ENCODE data around the gene DLG2. TPM values are rescaled to one million over a fixed set of nuclear protein-coding genes. Genes with fewer than 3 reads are reported as not detected.
A peak's percentile ranks its signal among the peaks of the same experiment; 100 is the strongest.

Gene DLG2
- total RNA-seq, 1 donor = 3.0 TPM

DNA sequence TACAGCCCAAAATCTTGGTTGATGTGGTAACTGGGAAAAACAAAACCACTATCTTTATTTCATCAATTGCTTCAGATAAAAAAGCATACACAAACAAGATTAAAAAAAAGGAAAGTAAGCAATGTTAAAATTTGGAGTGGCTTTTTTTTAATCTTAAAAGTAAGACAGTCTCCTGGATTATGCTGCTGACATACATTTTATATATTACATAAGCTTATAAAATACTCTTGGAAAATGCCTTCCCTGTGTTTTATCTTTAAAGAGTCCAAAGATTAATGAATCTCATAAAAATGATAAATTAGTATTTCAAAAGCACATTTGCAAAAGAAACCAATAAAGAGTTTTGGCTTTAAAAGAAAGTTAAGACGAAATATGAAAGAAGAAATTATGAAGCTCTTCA lies 132.7 kb downstream of the DLG2 start:
- DNase-seq (ENCODE audit: low read depth) = no peak
- H3K4me3 ChIP-seq (ENCODE audit: low read depth, low read length) = no peak overlapping the region
- TF ChIP-seq, protein P1, sequence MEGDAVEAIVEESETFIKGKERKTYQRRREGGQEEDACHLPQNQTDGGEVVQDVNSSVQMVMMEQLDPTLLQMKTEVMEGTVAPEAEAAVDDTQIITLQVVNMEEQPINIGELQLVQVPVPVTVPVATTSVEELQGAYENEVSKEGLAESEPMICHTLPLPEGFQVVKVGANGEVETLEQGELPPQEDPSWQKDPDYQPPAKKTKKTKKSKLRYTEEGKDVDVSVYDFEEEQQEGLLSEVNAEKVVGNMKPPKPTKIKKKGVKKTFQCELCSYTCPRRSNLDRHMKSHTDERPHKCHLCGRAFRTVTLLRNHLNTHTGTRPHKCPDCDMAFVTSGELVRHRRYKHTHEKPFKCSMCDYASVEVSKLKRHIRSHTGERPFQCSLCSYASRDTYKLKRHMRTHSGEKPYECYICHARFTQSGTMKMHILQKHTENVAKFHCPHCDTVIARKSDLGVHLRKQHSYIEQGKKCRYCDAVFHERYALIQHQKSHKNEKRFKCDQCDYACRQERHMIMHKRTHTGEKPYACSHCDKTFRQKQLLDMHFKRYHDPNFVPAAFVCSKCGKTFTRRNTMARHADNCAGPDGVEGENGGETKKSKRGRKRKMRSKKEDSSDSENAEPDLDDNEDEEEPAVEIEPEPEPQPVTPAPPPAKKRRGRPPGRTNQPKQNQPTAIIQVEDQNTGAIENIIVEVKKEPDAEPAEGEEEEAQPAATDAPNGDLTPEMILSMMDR (IDR thresholded peaks at IDR 0.05; ENCODE audit: insufficient read depth, low read length) = no peak

DNA sequence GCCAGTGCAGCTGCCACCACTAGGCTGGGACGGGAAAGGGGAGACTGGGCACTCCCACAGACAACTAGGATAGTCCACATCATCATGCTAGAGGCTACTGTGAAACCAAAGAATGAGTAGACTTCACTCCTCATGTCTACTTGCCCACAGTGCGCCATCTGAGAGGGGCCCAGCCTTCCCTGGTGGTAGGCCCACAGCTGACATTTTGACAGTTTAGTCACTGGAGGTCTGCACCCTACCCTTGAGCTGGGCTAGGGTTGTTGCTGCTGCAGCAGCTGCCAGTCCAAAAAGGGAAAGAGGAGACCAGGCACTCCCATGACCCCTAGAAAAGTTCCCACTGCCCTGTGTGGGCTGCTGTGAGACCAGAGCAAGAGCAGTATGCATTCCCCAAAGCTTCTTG lies 141.2 kb downstream of the DLG2 start:
- DNase-seq (ENCODE audit: low read depth) = no peak
- TF ChIP-seq, protein P1 (IDR thresholded peaks at IDR 0.05; ENCODE audit: insufficient read depth, low read length) = no peak
- no peak overlapping the region for H3K4me3 ChIP-seq (ENCODE audit: low read depth, low read length)

DNA sequence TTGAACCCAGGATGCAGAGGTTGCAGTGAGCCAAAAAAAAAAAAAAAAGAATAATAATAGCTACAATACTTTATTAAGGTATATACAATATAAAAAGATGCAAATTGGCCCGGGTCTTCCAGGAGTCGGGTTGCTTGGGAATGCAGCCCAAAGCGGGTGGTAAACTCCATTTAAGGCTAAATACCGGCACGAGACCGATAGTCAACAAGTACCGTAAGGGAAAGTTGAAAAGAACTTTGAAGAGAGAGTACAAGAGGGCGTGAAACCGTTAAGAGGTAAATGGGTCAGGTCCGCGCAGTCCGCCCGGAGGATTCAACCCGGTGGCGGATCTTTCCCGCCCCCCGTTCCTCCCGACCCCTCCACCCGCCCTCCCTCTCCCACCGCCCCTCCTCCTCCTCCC lies 143.3 kb downstream of the DLG2 start:
- TF ChIP-seq, protein P1 (IDR thresholded peaks at IDR 0.05; ENCODE audit: insufficient read depth, low read length) = no peak
- peak; percentile 0 for DNase-seq (ENCODE audit: low read depth)
- no peak overlapping the region for H3K4me3 ChIP-seq (ENCODE audit: low read depth, low read length)

DNA sequence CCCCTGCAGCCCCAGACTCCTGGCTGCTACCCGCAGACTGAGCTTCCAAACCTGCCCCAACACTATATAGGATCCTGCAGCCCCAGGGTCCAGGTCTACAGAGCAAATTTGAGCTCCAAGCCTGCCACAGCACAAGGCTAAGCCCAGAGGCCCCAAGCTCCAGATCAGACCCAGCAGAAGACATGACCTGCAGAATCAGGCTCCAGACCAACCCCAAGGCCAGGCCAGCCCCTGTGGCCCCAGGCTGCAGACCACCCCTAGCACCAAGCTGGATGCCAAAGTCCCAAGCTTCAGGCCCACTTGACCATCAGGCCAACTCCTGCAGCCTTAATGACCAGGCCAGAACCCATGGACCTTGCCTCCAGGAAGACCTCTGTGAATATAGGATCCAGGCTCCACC lies 145.3 kb downstream of the DLG2 start:
- H3K4me3 ChIP-seq (ENCODE audit: low read depth, low read length) = no peak overlapping the region
- no peak for DNase-seq (ENCODE audit: low read depth)
- TF ChIP-seq, protein P1 (IDR thresholded peaks at IDR 0.05; ENCODE audit: insufficient read depth, low read length) = no peak

DNA sequence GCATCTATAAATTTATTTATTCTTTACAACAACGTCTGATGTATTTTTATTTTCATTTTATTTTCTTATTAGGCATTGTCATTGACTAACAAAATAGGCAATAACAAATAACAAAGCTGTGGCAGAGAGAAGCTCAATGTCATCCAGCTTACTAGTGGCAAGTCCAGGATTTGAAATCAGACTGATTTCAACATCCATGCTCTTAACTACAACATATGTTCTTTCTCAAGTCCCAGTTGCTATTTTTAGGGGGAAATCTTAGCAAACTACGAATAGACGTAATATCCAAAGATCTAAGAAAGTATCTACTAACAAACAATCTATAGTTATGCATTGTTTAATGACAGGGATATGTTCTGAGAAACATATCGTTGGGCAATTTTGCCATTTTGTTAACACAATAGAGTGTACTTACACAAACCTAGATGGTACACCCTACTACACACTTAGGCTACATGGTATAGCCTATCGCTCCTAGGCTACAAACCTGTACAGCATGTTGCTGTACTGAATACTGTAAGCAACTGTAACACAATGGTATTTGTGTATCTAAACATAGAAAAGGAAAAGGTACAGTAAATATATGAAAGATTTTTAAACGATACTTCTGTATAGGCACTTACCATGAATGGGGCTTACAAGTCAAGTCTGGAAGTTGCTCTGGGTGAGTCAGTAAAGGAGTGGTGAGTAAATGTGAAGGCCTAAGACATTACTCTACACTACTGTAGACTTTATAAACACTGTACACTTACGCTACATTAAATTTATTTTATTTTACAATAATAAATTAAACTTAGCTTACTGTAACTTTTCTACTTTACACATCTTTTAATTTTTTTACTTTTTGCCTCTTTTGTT lies 151.3 kb downstream of the DLG2 start:
- TF ChIP-seq, protein P1 (IDR thresholded peaks at IDR 0.05; ENCODE audit: insufficient read depth, low read length) = no peak
- no peak for DNase-seq (ENCODE audit: low read depth)
- H3K4me3 ChIP-seq (ENCODE audit: low read depth, low read length) = no peak overlapping the region

DNA sequence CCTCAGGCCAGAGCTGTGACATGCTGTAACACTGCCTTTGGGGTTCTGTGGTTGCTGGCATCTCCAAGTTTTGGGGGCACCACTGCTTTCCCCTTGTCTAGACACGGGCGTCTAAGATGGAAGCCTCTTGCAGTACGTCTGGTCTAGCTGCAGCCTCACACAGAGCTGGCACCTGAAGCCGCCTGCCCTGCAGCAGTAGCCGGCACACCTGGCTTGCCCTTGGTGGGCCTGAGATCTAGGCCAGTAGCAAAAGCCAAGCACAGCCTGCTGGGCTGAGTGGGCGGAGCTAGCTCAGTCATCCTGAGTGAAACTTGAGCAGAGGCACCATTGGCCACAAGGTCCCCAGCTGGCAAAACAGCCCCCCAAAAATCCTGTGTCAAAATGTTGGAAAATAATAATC lies 154.2 kb downstream of the DLG2 start:
- DNase-seq (ENCODE audit: low read depth) = no peak
- no peak overlapping the region for H3K4me3 ChIP-seq (ENCODE audit: low read depth, low read length)
- TF ChIP-seq, protein P1 (IDR thresholded peaks at IDR 0.05; ENCODE audit: insufficient read depth, low read length) = no peak
